A673 (cell line): ENCODE results near the gene TACC2. TPM values are rescaled to one million over a fixed set of nuclear protein-coding genes. Genes with fewer than 3 reads are reported as not detected.

Experiments used
- BruUV-seq: library from RNA; stranded (reverse); fragments of 400-500 nt; replicated peaks from 2 replicates; lab custom pipeline; 2021; lab: Mats Ljungman, UMichigan
- CTCF ChIA-PET: fragments of 300-600 bp; sonication (Branson Sonifier 250); formaldehyde crosslinking; loops from one replicate; lab custom pipeline; 2022; ENCODE audit warnings: antibody characterized with exemption; lab: Charles Lee
- POLR2A ChIA-PET: fragments of 300-600 bp; sonication (Branson Sonifier 250); formaldehyde crosslinking; loops from one replicate; lab custom pipeline; 2022; ENCODE audit warnings: antibody characterized with exemption; ENCODE audit not compliant: low non-redundant PET; lab: Charles Lee
- DNase-seq: peaks from one replicate; pipeline ENCODE4 v3.0.0-alpha.2; 2015; ENCODE audit warnings: low spot score
- H3K27ac ChIP-seq: fragments of 200-600 bp; sonication (generic); 2 replicates; pipeline ENCODE4 v1.5.1; 2016; ENCODE audit warnings: mixed run types, low read depth, mild to moderate bottlenecking, mixed read lengths, antibody characterized with exemption, low read length; ENCODE audit not compliant: poor library complexity, severe bottlenecking
- H3K27me3 ChIP-seq: fragments of 200-600 bp; sonication (generic); replicated peaks from 2 replicates; pipeline ENCODE4 v1.6.1; 2017; ENCODE audit warnings: mixed run types, low read depth, mild to moderate bottlenecking, mixed read lengths, antibody characterized with exemption, low read length; ENCODE audit not compliant: insufficient read depth, poor library complexity
- H3K36me3 ChIP-seq: fragments of 200-600 bp; sonication (generic); 2 replicates; pipeline ENCODE4 v1.6.1; 2016; ENCODE audit warnings: mixed run types, mild to moderate bottlenecking, mixed read lengths, antibody characterized with exemption, low read length; ENCODE audit not compliant: insufficient read depth, poor library complexity, severe bottlenecking
- H3K4me1 ChIP-seq: fragments of 200-600 bp; sonication (generic); 2 replicates; pipeline ENCODE4 v1.6.1; 2017; ENCODE audit warnings: mixed run types, mild to moderate bottlenecking, mixed read lengths, antibody characterized with exemption, low read length; ENCODE audit not compliant: insufficient read depth, poor library complexity, severe bottlenecking
- H3K4me3 ChIP-seq: fragments of 200-600 bp; sonication (generic); 2 replicates; pipeline ENCODE4 v1.5.1; 2016; ENCODE audit warnings: low read depth, mixed run types, mild to moderate bottlenecking, mixed read lengths, low read length; ENCODE audit not compliant: poor library complexity, severe bottlenecking
- H3K9me3 ChIP-seq: fragments of 200-600 bp; sonication (generic); 2 replicates; pipeline ENCODE4 v1.6.1; 2016; ENCODE audit warnings: mixed run types, low read depth, mild to moderate bottlenecking, mixed read lengths, antibody characterized with exemption, low read length; ENCODE audit not compliant: poor library complexity, severe bottlenecking
- CTCF ChIP-seq: fragments of 300-800, 200-600 bp; sonication (generic); conservative IDR thresholded peaks from 2 replicates; pipeline ENCODE4 v1.5.1; 2017; ENCODE audit warnings: low read depth, mild to moderate bottlenecking, antibody characterized with exemption, low read length, moderate library complexity, mixed read lengths
- EZH2 ChIP-seq: fragments of 200-600 bp; sonication (generic); IDR thresholded peaks from 2 replicates; pipeline ENCODE4 v1.6.1; 2017; ENCODE audit warnings: borderline replicate concordance, low read depth, mild to moderate bottlenecking, mixed read lengths, antibody characterized with exemption, low read length; ENCODE audit not compliant: poor library complexity, severe bottlenecking
- intact Hi-C: fragments of 100-400 bp; cut with micrococcal nuclease; formaldehyde crosslinking; loops from one replicate; pipeline ENCODE4 v1.10.0; 2022; ENCODE audit not compliant: unreplicated experiment
- total RNA-seq: library from RNA; stranded (reverse); gene quantifications from 2 replicates; pipeline ENCODE4 v1.2.3, GENCODE V29; 2021

Gene TACC2
- total RNA-seq, 1 experiment from 2014 or later: 0.62 TPM

DNA sequence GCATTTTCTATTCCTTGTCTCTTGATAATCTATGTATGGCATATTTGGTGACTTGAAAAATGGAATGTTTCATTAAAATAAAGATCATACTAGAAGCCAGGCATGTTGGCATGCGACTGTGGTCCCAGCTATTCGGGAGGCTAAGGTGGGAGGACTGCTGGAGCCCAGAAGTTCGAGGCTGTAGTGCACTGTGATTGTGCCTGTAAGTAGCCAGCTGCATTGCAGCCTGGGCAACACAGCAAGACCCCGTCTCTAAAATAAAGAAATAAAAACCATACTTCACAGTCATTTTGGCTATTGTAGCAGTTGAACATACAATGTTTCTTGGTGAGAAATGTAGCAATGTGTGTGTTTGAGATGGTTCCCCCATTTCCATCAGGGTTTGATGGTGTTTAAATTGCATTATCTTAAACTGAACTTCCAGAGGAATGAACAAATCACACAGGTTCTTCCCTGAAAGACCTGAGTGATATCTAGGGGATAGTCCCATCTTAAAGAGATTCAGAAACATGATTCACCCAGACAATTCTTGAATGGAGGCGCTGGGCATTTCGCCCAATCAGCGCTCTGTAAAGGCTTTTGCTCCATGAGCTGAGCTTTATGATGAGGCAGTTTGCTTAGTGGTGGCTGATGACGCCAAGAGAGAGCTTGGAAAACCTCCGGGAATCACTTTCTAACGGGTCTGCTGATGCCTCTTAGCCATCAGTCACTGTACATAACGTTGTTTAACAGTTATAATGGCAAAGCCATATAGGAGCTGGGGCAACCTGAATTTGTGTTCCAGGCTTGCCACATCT is 262.7 kb downstream of the TACC2 start:
- H3K36me3 ChIP-seq: no peaks in the 10 kb centered on the region
- ChIA-PET POLR2A (no interaction called here), CTCF (no interaction called here)
- no peak for DNase-seq
- no peak overlapping the region for H3K4me3 ChIP-seq
- H3K27me3 ChIP-seq: peaks cover 5% of the 10 kb centered on the region
- no peaks in the 10 kb centered on the region for H3K9me3 ChIP-seq
- BruUV-seq: no TSS peak
- intact Hi-C loops: no loop called here
- no peaks in the 10 kb centered on the region for H3K4me1 ChIP-seq
- no peak overlapping the region for H3K27ac ChIP-seq
- TF ChIP-seq CTCF: no peak

DNA sequence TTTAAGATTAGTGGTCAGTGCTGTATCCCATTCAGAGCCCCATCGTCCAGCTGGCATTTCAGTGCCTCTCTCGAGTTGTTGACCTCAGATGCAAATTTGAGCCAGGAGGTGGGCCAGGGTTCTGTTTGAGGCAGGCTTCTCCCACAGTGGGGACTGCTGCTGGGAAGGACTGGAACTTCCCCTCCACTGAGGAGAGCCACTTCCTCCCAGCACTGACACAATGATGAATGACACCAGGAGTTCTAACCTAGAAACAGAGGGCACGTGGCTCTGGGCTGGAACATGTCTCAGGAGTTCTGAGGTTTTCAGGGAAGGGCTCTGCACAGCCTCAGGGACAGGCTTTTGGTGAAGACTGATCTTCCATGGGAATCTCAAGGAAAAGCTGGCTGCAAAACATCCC is 263.8 kb downstream of the TACC2 start:
- ChIA-PET CTCF (no interaction called here), POLR2A (no interaction called here)
- Histone ChIP-seq H3K27me3 (peaks cover 4% of the 10 kb centered on the region), H3K27ac (no peak overlapping the region), H3K9me3 (no peaks in the 10 kb centered on the region), H3K4me3 (no peak overlapping the region), H3K36me3 (no peaks in the 10 kb centered on the region), H3K4me1 (no peaks in the 10 kb centered on the region)
- no peak for DNase-seq
- no TSS peak for BruUV-seq
- TF ChIP-seq CTCF (no peak), EZH2 (no peak)
- intact Hi-C loops: no loop called here

- TF ChIP-seq CTCF: no peak
- no peak for TF ChIP-seq EZH2
- Histone ChIP-seq H3K27ac (no peak overlapping the region), H3K4me1 (no peaks in the 10 kb centered on the region), H3K4me3 (no peak overlapping the region), H3K9me3 (no peaks in the 10 kb centered on the region), H3K36me3 (no peaks in the 10 kb centered on the region), H3K27me3 (peaks cover 4% of the 10 kb centered on the region)
- no peak for DNase-seq
- ChIA-PET CTCF (no interaction called here), POLR2A (no interaction called here)
- no TSS peak for BruUV-seq
- intact Hi-C loops: no loop called here
These were observed 264.6 kb downstream of the TACC2 start for GRCh38 chr10:122253605-122254004.
